LNCaP clone FGC (cell line): Measurements from ENCODE around the gene RAB28.

Source experiments
- DNase-seq: peaks from one replicate; pipeline ENCODE4 v3.0.0-alpha.2; 2011; ENCODE audit warnings: low read depth
- H3K4me3 ChIP-seq: 2 replicates; pipeline ENCODE4 v1.5.1; 2011; ENCODE audit warnings: mild to moderate bottlenecking, low read depth, low read length, control low read depth
- TF ChIP-seq, protein P1 (sequence below): IDR thresholded peaks from 2 replicates; pipeline ENCODE4 v1.5.1; 2012; ENCODE audit warnings: mild to moderate bottlenecking; ENCODE audit not compliant: control insufficient read depth, insufficient read depth; ENCODE audit errors: extremely low read depth

Gene RAB28

DNA sequence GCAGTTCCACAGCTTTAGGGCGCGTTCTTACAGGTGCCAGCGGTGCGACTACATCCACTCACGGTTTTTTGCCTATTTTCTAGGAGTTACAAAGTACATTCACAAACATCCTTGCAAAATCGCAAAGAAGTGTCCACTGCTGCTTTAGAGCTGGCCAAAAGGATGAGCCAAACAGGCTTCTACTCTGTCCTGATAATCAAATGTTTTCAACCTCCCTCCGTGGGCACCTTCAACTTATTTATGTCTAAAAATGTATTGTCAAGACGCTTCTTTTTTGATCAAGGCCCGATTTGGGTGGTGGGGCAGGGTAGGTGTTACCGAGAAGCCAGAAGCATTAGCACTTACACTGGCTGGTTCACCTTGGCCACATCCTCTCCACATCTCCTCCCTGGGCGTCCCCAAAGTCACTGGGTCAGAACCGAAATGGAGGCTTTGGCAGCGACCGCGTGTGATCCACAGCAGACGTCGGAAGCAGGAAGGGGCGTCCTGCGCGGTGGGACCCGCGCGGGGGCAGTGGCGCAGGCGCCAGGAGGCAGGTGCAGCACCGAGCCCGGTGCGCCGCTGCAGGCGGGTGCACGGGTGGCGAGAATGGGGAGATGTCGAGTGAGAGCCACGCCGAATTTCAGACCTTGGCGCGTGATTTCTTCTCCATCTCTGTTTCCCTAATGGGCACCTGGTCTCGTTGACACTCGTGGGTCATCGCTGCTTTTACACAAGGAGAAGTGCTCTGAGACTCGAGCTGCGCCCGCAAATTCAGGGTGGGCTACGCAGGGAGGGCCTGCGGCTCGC lies 43.2 kb upstream of the RAB28 start:
- DNase-seq: no peak
- TF ChIP-seq, protein P1, sequence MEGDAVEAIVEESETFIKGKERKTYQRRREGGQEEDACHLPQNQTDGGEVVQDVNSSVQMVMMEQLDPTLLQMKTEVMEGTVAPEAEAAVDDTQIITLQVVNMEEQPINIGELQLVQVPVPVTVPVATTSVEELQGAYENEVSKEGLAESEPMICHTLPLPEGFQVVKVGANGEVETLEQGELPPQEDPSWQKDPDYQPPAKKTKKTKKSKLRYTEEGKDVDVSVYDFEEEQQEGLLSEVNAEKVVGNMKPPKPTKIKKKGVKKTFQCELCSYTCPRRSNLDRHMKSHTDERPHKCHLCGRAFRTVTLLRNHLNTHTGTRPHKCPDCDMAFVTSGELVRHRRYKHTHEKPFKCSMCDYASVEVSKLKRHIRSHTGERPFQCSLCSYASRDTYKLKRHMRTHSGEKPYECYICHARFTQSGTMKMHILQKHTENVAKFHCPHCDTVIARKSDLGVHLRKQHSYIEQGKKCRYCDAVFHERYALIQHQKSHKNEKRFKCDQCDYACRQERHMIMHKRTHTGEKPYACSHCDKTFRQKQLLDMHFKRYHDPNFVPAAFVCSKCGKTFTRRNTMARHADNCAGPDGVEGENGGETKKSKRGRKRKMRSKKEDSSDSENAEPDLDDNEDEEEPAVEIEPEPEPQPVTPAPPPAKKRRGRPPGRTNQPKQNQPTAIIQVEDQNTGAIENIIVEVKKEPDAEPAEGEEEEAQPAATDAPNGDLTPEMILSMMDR: no peak
- H3K4me3 ChIP-seq: no peak overlapping the region

DNA sequence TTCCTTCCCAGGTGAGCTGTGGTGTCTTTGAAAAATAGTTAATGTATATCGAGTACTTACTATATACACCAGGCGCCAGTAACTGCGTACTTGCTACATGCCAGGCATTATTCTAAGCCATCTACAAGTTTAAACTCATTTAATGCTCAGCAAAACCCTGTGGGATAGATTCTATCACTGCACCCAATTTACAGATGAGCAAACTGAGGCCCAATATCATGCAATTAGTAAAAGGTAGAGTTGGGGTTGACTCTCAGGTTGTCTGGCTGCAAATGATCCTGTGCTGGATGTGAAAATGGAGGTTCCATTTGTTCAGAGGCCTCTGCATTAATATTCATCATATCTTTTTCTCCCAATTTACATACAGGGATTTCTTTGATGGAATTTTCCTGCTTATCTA lies 42.5 kb upstream of the RAB28 start:
- DNase-seq: no peak
- H3K4me3 ChIP-seq: no peak overlapping the region
- TF ChIP-seq, protein P1: no peak

DNA sequence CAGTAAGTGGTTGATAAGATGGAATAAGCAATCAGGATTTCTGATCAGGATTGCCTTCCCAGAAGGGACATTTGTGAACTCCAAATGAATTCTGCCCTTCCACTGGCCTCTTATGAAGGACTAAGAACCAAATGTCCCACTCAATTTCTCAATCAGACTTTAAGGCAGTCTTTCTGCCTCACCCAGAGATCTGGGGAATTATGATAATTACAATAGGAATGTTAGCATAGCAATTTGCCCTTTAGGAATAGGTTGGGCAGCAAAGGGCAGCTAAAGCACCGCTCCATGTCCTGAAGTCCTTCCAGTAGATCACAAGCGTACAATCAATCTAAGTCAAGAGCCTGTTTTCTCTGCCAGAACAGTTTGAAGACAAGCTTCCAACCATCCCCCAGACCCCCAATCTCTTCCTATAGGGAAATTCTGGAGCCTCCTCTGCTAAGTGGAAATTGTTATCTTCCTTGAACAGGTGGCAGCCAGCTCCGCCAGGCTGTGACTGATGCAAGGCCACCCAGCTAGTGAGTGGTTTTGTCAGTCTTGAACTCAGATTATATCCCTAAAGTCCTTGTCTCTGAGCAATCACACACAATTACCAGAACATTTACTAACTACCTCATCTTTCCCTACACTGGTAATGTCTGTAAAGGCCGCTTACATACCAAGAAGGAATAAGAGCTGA lies 41.6 kb upstream of the RAB28 start:
- H3K4me3 ChIP-seq: no peak overlapping the region
- no peak for DNase-seq
- TF ChIP-seq, protein P1: no peak

GRCh38 chr4:13524504-13525243 lies 40.5 kb upstream of the RAB28 start:
- no peak for DNase-seq
- no peak overlapping the region for H3K4me3 ChIP-seq
- TF ChIP-seq, protein P1: no peak

DNA sequence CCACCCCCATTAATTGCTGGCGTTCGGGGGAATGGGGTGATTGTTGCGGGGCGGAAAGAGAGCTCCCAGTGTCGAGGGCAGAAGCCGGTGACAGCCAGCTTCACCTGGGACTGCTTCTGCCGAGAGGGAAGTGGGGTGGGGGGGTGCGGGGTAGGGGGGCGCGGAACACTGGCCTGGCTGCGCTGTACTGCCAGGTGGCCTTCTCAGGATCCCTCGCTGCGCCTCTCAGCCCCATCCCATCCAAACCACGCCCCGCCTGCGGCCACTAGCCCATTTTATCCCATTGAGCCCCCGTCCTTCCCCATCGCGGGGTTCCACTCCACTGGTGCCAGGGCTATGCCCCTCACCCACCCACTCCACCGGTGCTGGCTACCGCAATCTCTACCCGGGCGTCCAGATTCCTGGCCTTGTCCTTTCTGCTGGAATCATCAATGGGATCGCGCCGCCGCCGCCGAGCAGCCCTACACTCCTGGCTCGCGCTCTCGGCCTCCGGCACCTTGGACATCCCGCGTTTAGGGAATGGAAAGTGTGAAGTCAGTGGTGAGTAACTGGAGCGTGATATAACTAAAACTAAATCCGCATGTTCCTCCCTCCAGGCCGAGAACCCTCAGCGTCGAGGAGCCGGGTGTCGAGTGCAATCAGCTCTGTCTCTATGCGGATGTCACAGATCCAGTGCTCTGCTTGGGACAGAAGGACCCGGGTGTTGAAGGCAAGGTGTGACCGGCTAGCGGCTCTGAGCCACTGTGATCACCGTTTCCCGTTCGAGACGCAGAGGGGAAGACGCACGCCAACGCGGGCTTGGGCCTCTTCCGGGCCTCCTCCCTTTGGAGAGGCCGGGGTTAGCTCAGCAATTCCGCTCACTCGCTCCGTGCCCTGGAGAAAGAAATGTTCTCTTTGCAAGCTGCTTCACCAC lies 39.7 kb upstream of the RAB28 start:
- no peak for DNase-seq
- TF ChIP-seq, protein P1: no peak
- H3K4me3 ChIP-seq: no peak overlapping the region

DNA sequence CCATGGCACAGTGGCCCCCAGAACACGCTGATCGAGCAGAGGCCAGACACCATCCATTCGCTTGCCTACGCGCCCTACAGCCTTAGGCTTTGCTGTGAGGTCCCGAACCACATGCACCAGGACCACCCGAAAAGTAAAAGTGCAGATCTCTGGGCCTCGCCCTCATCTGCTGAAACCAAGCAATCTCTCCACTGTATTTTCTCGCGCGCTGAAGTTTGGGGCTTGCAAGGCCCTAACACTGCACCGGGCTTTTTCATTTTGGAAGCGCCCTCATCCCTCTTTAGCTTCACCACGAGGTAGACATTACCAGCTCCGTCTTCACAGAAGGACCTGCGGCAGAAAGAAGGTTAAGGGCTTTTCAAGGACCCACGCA lies 39.0 kb upstream of the RAB28 start:
- no peak overlapping the region for H3K4me3 ChIP-seq
- TF ChIP-seq, protein P1: no peak
- no peak for DNase-seq
